HG03103 (cell line): Measurements from ENCODE around the gene LZTFL1.

ENCODE experiments used
- ATAC-seq: cut with Tn5 transposase; IDR thresholded peaks from one replicate; pipeline ENCODE4 v1.9.1; 2021; ENCODE audit warnings: low read depth; ENCODE audit not compliant: unreplicated experiment

The LZTFL1 gene

DNA sequence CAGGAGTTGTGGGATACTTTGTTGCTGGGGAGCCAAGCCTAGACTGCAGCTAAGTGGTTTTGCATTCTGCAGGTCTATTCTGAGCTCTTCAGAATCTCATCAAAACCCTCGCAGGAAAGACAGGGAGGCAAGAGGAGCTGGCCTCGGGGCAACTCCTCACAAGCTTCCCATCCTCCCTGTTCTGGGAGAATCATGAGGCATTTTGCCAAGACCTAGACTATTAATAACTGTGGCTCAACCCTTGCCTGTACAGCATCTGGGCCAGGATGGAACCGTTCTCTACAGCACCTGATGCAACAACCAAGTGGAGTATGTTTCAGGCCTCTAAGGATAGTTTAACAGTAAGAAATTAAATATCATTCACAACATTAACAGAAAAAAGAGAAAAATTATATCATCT lies 25.4 kb downstream of the LZTFL1 start:
- no peak for ATAC-seq

DNA sequence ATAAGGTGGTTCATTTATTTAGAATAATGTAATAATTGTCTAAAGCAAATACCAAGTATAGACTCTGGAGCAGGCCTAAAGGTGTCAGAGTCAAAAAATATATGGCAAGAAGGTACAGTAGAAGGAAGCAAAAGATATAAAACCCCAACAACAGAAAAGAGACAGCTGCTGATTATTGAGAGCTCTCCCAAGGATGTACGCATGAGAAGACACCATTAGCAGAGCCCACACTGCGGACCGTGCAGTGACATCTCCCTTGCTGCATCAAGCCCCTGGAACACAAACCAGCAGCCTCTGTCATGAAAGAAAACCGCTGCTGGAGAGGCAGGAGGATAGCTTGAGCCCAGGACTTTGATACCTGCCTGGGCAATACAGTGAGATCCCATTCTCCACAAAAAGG lies 27.6 kb downstream of the LZTFL1 start:
- no peak for ATAC-seq

DNA sequence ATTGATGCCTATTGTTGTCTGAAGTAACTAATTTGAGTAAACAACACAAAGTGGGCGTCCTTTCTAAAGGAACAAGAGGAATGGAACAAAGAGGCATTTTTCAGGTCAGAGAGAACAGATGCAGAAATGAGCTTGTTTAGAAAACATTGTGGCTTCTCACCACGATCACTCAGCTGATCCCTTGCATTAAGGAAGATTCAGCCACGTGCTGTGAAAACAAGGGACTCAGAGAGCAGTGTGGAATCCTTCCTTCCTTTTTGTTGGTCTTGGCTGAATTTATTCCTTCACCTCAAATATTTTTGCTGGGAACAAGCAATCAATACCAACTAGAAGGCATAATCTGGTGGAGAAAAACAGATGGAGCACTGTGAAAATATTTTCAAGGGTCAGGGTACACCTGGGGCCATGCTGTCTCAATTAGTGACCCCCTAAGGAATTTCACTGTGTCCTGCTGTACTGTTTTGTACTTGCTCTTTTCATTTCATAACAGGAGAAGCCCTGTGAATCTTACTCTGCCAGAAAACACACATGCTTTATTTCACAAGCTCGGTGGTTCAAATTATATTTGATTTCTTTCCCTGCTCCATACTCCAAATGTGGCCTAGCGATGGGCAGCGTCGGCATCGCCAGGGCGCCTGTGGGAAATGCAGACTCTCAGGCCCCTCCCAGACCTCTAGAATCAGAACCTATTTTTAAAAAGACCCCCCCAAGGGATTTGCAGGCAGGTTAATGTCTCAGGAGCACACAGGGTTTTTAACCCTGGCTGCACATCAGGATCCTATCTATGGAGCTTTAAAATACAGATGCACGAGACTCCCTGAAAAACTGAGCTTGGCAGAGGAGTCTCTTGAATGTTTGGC lies 34.0 kb downstream of the LZTFL1 start:
- no peak for ATAC-seq

DNA sequence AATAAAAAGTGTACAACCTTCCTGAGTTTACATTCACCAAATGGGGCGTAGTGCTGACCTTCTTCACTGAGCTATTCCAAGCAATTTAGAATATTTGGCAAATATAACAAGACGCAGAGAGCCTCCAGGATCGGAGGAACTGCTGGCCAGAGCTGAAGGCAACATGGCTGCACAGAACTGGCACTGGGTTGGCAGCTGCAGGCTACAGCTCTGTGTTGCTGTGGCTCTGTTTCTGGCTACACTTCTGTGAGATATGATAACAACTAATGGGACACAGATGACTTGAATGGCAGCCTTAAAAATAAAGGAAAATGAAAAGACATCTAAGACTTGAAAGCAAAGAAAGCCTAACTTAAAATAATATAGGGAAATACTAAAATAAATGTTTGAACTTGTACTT lies 34.8 kb downstream of the LZTFL1 start:
- ATAC-seq = no peak

DNA sequence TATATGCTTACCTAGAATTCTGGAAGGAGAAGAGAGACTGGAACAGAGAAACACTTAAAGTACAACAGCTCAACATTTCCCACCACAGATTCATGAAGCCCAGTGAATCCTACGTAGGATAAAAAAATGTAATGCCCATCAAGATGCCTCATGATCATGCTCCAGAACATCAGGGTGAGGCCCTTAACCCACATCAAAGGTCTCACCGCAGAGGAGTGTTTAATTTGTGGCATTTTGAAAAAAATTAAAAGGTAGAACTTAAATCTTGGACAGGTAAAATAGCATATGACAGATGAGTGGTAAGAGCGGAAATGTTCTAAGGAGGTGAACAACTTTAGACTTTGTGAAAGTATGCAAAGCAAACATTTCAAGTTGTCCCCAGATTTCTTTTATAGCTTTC lies 35.8 kb downstream of the LZTFL1 start:
- ATAC-seq = no peak

DNA sequence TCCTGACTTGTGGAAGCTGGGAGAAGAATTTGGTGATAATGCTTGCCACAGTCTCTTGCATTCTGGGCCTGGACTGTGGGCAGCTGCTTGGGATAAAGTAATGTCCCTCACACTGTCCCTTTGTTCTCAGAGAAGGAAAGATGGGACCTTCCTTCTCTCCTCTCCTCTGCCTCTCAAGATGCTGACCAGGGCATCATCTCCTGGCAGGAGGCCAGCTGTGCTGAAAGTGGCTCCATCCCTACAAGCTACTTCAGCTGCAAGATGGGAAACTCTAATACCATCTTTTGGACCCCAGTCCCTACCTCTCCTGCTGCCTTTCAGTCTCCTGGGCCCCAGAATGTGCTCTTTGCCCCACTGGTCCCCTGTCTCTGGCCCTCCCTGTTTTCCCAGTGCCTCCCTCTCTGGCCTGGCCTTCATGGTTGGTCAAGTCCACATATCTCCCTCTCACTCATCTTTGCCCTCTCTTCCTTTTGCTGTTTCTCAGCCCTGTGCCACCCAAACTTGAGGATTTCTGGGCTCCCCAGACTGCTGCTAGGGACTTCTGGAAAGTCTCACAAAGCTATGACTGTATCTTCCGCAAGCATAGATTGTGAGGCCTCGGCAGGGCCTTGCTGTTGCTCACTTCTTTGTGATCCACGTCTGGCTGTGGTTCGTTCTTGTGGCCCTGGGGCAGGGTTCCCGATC lies 38.5 kb downstream of the LZTFL1 start:
- ATAC-seq = no peak

DNA sequence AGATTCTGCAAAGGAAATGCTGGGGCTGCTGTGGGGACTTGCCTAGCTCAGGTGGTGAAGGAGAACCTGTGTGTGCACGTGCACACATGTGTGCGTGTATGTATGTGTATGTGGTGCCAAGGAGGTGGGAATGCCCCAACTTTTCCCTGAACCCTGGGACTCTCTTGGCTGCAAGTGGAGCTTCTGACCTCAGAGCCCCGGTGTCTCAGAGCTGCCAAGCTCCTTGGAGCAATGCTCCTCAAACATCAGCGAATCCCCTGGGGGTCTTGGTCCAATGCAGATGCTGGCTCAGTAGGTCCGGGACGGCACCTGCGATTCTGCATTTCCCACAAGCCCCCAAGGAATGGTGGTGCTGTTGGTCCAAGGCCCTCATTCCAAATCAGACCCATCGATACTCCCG lies 39.8 kb downstream of the LZTFL1 start:
- ATAC-seq = no peak

DNA sequence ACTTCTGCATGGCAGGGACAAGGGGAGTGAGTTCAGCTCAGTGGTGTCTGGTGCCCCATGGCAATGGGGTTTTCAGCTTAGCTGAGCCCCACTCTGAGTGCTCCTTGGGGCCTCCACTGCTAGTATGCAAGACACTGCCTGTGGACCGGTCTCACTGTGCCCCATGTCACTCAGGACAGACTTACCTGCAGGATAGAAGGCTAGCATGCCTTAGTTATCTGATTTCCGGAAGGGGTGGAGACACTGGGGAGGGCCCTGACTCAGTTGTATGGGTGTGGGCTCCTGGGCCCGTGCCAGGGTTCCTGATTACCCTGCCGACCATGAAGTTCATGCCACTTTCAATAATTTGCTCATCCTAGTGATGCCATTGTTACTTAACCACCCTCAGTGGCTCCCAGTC lies 41.3 kb downstream of the LZTFL1 start:
- no peak for ATAC-seq

DNA sequence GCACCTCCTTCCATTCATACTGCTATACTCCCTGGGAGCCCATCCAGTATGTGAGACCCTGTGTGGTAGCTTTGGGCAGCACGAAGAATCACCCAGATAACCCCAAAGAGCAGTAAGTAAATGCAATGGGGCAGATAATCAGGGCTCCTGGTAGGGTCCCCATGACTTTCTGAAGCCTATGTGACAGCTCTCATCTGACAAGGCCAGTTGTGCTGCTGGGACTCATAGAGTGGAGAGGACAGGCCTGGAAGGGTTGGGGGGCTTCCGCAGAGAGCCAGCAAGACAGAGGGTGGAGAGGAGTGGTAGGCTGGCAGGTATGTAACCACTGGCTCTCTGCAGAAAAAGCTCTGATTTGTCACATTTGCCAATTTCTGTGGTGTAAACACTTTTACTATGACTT lies 42.3 kb downstream of the LZTFL1 start:
- ATAC-seq = no peak

DNA sequence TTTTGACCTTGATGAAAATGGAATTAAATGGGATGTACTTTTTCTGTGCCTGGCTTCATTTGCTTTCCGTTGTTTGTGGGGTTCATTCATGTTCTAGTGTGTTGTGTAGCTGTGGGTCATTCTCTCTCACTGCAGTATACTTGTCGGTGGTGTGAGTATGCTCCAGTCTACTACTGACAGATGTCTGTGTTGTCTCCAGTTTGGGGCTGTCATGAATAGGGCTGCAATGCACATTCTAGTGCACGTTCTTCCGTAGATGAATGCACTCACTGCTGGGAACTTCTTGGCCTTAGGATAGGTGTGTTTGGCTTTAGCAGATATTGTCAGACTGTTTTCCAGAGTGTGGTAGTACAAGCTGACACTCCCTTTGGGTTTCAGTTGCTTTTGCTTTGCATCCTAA lies 43.9 kb downstream of the LZTFL1 start:
- no peak for ATAC-seq

DNA sequence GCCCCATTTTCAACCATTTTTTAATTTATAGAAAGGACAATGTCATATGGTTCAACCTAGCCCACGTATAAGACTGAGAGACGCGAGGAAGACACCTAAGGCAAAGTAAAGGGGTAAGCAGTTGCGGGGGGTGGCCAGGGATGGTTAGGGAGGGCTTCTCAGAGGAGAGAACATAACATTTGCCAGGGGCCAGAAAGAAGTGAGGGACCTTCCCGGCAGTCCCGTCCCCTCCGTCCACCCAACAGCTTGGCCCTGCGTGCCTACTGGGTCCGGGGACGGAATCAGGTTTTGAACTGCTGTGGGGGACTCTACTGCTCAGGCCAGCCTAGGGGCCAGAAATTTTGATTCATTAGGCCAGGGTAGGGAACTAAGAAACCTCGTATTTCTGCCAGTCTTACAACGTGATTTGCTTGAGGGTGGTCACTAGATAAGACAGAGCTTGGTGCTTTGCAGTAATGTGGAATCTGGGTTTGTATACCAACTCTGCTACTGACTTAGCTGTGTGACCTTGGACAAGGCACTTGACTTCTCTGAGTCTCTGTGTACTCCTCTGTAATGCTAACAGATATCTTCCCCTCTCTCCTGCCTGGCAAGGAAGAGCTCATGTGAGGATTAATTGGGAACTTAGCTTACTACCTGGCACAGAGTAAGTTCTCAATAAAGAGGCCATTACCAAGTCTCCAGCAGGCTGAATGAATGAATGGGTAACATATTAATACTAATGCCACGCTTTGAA lies 44.8 kb downstream of the LZTFL1 start:
- no peak for ATAC-seq

DNA sequence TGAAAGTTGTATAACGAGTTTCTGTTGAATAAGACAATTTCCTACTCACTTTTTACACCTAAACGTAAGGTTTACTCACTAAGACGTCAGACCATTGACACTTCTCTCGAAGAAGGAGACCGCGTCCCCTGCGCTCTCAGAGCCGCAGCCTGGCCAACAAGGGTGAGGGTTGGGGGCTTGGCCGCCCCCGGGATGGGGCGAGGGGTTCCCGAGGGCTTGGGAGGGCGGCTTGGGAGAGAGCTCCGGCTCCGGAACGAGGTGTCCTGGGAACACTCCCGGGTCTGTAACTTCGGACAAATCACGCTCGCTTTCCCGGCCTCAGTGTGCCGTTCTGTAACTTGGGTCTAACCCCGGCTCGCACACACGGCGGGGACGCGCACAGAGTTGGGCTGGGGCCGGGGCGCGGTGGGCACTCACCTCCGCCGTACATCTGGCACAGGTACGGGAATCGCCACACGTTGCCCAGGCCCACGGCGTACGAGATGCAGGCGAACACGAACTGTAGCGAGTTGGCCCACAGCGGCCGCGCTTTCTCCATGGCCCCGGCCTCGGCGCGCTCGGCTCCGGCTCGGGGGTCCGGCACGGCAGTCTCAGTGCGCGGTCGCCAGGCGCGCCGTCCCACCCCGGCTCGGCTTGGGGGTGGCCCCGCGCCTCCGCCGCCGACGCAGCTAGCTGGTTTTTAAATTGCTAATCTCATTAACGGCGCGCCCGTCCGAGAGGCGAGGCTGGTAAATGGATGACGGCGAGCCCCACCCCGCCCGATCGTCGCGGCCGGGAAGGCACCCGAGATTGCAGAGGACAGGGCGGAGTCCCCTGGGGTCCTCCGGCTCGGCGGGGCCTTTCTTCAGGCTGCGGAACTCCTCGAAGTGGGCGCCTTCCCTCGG lies 45.8 kb downstream of the LZTFL1 start, which contains the start of gene SLC6A20:
TSS of gene SLC6A20 (minus strand) at position 655 of the 884 bp plus-strand sequence. CDS start at position 538, 117 bp downstream.
- ATAC-seq = no peak

DNA sequence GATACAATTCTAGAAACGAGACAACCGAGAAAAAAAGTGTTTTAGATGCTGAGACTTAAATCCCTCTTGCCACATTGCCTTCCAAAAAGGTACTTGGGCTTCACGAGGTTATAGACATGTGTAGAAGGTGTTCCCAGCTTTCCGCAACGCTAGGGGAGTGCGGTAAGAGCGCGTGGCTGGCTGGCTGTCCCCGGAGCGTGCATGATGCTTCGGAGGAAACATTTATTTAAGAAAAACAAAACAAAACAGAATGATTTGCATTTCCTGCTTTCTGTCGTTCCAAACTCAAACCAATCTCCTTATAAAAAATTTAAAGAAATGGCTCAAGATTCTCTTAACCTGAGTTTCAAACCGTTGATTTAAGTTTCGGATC lies 46.4 kb downstream of the LZTFL1 start:
- ATAC-seq = no peak

DNA sequence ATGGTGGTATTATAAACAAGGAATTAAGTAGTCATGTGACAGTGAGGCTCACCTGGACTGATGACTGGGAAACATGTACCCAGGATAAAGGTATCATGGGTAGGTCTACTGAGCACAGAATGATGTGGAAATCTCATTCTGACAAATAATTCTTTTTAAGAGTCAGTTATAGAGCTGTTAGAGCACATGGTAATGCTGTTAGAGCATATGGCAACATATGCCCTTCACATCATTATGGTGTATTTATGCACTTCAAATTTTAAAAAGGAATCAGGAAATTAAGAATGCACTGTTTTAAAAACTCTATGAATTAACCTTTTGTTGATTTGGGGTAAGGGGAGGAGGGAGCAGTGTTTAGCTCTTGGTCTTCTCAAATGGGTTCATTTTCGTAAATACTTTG lies 47.3 kb downstream of the LZTFL1 start:
- no peak for ATAC-seq

DNA sequence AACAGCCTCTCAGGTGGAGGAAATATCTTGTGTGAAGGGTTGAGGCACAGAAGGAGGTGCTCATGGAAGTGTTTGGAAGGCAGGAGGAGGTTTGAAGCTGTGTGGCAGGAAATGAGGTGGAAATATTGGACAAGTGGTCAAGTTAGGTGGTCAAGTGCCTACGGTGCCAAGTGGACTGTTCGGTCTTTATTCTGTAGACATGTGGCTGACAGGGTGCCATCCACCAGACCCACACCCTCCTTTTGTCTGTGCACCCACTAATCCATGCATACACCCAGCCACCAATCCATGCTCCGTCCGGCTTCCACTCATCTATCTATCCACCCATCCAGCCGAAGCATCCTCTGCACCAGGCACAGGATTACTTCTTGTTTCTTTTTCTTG lies 47.8 kb downstream of the LZTFL1 start:
- no peak for ATAC-seq

DNA sequence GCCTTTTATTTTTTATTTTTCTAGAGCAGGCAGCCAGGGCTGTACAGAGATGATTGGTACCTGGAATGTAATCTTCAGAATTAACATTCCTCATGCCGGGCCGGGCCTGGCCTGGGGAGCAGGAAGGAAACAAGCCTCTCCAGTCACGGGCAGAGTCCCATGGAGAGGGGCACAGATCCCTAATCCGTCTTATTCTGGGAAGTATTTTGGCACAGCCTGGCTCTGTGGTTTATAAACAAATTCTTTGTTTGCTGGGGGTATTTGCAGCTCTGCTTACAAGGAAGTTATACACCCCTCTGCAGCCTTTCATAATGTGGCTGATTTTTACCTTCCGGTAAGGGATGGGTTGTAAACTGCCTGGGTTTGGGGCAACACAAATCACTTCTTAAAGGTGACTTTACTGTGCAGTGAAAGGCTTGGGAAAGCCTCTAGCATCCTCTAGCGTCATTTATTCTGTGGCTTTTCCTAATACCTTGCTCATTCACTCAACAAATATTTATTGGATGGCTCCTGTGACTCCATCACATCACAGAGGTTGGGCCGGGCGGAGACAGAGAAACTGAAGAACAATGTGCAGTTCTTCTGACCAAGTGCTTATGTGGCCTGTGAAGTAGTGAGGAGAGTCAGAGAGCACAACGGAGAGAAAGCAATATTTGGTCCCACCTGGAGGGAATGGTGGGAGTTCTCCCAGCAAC lies 48.3 kb downstream of the LZTFL1 start:
- ATAC-seq = no peak

DNA sequence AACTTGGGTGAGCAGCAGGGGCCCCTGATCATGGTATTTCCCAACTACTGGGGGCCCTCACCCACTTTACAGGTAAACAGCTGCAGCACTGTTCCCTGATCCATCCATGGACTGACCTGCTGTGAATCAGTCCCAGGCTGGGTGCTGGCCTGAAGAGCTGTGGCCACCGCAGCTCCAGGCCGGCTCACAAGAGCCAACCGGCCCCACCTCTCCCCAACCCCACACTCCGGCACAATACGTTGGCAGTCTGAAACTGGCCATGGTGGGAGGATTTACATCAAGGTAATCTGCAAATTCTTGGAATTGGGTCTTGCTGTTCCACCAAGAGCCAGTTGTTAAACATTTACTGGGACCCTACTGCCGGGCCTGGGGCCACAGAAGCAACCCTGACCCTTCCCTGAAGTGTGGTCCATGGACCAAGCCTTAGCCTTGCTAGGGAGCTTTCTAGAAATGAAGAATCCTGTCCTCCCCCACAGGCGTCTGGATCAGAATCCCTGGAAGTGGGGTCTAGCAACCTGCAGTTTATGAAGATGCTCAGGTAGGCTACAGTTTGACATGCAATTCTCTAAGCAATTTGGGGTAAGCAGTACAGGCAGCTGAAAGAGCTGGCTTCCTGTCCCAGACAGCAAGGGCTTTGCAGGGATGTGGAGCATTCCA lies 49.3 kb downstream of the LZTFL1 start:
- ATAC-seq = no peak

DNA sequence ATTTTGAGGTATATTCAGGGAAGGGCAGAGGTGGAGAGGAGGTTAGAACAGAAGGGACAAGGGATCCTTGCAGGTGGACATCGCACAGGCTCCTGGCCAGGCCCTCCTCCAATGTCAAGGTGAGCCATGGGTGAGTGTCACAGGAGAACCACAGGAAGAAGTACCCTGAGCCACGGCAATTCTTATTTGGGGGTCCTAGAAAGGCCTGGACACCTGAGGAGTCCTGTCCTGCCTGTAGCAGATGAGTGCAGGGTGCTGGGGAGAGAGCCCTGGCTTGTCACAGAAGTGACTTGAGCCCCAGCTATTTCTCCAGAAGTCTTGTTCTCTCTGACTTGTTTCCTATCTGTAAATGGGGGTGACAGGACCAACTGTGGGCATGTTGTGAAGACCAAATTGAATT lies 49.9 kb downstream of the LZTFL1 start:
- ATAC-seq = no peak

DNA sequence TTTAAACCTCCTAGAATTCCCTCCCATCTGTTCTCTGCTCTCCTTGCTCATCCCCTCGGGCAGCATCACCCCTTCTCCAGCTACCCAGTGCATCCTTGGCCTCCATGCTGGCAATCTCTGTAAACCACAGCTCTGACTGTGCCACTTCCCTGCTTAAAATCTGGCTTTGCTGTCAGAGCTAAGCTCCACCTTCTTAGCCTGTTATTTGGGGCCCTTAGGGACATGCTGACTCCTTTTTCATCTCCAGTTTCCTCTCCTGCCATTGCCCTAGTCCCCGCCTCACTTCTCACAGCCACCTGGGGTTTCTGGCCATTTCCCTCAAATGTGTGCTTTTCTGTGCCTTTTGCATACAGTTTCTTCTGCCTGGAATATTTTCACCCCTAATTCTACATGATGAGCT lies 51.3 kb downstream of the LZTFL1 start:
- ATAC-seq = no peak
